Measurements from ENCODE around the gene STAT3. TPM values are rescaled to one million over a fixed set of nuclear protein-coding genes. Genes with fewer than 3 reads are reported as not detected.

STAT3 gene
- total and polyA plus RNA-seq, 9 of the 15 experiments (the other 6 are each of a cell fraction or from before 2014, with no cell fraction given), result 90.0 to 179 (median 114) TPM

GRCh38 chr17:42312285-42313130 is 75.7 kb downstream of the STAT3 start (continued):
- no peak for TF ChIP-seq RERE (CRISPR knock-in tag; IDR thresholded peaks at IDR 0.05; ENCODE audit: borderline replicate concordance)
- no peak for TF ChIP-seq POU5F1 (IDR thresholded peaks at IDR 0.05; ENCODE audit: borderline replicate concordance, low read depth, low read length, partially characterized antibody)
- TF ChIP-seq RNF2 (IDR thresholded peaks at IDR 0.05), result peak; percentile 100
- no peak for TF ChIP-seq ZNF324 (CRISPR knock-in tag; IDR thresholded peaks at IDR 0.05)
- TF ChIP-seq MLLT1 (IDR thresholded peaks at IDR 0.05), result peak; percentile 13 to 27; a peak in 1 of 4 replicates
- no peak for TF ChIP-seq PURB (CRISPR knock-in tag; IDR thresholded peaks at IDR 0.05; ENCODE audit: low read depth)
- TF ChIP-seq MAFK (IDR thresholded peaks at IDR 0.05; ENCODE audit: low read length), result no peak
- no peak for TF ChIP-seq TCFL5 (CRISPR knock-in tag; conservative IDR thresholded peaks at IDR 0.05)
- no peak for TF ChIP-seq EZH2 (IDR thresholded peaks at IDR 0.05; ENCODE audit: borderline replicate concordance, low read depth, low read length)
- peak in 1 of 2 experiments; percentile 88; a peak in 2 of 4 replicates for TF ChIP-seq HDAC1 (IDR thresholded peaks at IDR 0.05)
- no peak for TF ChIP-seq RBM25 (IDR thresholded peaks at IDR 0.05; ENCODE audit: low read depth, low read length, severe bottlenecking)
- TF ChIP-seq MCM2 (IDR thresholded peaks at IDR 0.05; ENCODE audit: low read depth), result no peak
- no peak for TF ChIP-seq SRSF9 (IDR thresholded peaks at IDR 0.05; ENCODE audit: borderline replicate concordance, low read depth, low read length)
- peak; percentile 69; the same call in 1 of the 2 replicates for TF ChIP-seq CBX1 (IDR thresholded peaks at IDR 0.05; ENCODE audit: low read depth)
- no peak for TF ChIP-seq MBD1 (CRISPR knock-in tag; IDR thresholded peaks at IDR 0.05)
- TF ChIP-seq ASH1L (IDR thresholded peaks at IDR 0.05; ENCODE audit: borderline replicate concordance, low read depth, partially characterized antibody), result no peak
- no peak for TF ChIP-seq ZNF143 (CRISPR knock-in tag; IDR thresholded peaks at IDR 0.05)
- TF ChIP-seq HNRNPK (IDR thresholded peaks at IDR 0.05; ENCODE audit: low read depth, low read length, poor library complexity, severe bottlenecking), result peak; percentile 81
- TF ChIP-seq NCOA4 (IDR thresholded peaks at IDR 0.05; ENCODE audit: partially characterized antibody), result no peak
- TF ChIP-seq THRAP3 (IDR thresholded peaks at IDR 0.05; ENCODE audit: borderline replicate concordance), result no peak
